Measurements from ENCODE around the gene RRM1.
"Not testable (repeated sequence)": the region's sequence is repeated elsewhere in the genome, so short reads cannot be mapped to it uniquely, and the experiment has no call there.

RRM1 gene

GRCh38 chr11:4083198-4083597, 11.4 kb upstream of the RRM1 start:
- no peak for DNase-seq (ENCODE audit: low spot score)

GRCh38 chr11:4084406-4085125, 10.0 kb upstream of the RRM1 start:
- DNase-seq (ENCODE audit: low spot score): no peak

GRCh38 chr11:4085575-4085974, 9.0 kb upstream of the RRM1 start:
- no peak for DNase-seq (ENCODE audit: low spot score)

GRCh38 chr11:4086575-4087353, 7.8 kb upstream of the RRM1 start:
- DNase-seq (ENCODE audit: low spot score): no peak

GRCh38 chr11:4087551-4087950, 7.0 kb upstream of the RRM1 start:
- no peak for DNase-seq (ENCODE audit: low spot score)

GRCh38 chr11:4090258-4090657, 4.3 kb upstream of the RRM1 start:
- DNase-seq (ENCODE audit: low spot score): no peak

- DNase-seq (ENCODE audit: low spot score): no peak
Observed at GRCh38 chr11:4092026-4092425, 2.6 kb upstream of the RRM1 start.

GRCh38 chr11:4093519-4094347, 866 bp upstream of the RRM1 start:
- DNase-seq (ENCODE audit: low spot score): peak; percentile 49

GRCh38 chr11:4095509-4096230, 1.1 kb downstream of the RRM1 start:
- DNase-seq (ENCODE audit: low spot score): peak; percentile 8

- DNase-seq (ENCODE audit: low spot score): no peak
Observed at GRCh38 chr11:4098026-4098621, 3.5 kb downstream of the RRM1 start.

- no peak for DNase-seq (ENCODE audit: low spot score)
Observed at GRCh38 chr11:4102711-4103110, 8.1 kb downstream of the RRM1 start.

- no peak for DNase-seq (ENCODE audit: low spot score)
Observed at GRCh38 chr11:4103269-4103668, 8.7 kb downstream of the RRM1 start.

GRCh38 chr11:4105916-4106315, 11.3 kb downstream of the RRM1 start:
- DNase-seq (ENCODE audit: low spot score): no peak

GRCh38 chr11:4111834-4112233, 17.2 kb downstream of the RRM1 start:
- no peak for DNase-seq (ENCODE audit: low spot score)

- no peak for DNase-seq (ENCODE audit: low spot score)
Observed at GRCh38 chr11:4115128-4115527, 20.5 kb downstream of the RRM1 start.

GRCh38 chr11:4118107-4118506, 23.5 kb downstream of the RRM1 start:
- no peak for DNase-seq (ENCODE audit: low spot score)

GRCh38 chr11:4123218-4123617, 28.6 kb downstream of the RRM1 start:
- DNase-seq (ENCODE audit: low spot score): no peak

GRCh38 chr11:4125141-4125540, 30.5 kb downstream of the RRM1 start:
- no peak for DNase-seq (ENCODE audit: low spot score)

- DNase-seq (ENCODE audit: low spot score): no peak
Observed at GRCh38 chr11:4127357-4127756, 32.8 kb downstream of the RRM1 start.

- not testable (repeated sequence) for DNase-seq (ENCODE audit: low spot score)
Observed at GRCh38 chr11:4130219-4130618, 35.6 kb downstream of the RRM1 start.

- no peak for DNase-seq (ENCODE audit: low spot score)
Observed at GRCh38 chr11:4134806-4135205, 40.2 kb downstream of the RRM1 start.

GRCh38 chr11:4138497-4138896, 43.9 kb downstream of the RRM1 start:
- DNase-seq (ENCODE audit: low spot score): no peak
